HG03558 (cell line): ENCODE measurements around the gene ESRP2.

ENCODE experiments used
- ATAC-seq: cut with Tn5 transposase; IDR thresholded peaks from one replicate; pipeline ENCODE4 v1.9.1; 2021; ENCODE audit warnings: moderate number of reproducible peaks; ENCODE audit not compliant: unreplicated experiment; ENCODE audit errors: extremely low read depth

Gene ESRP2

DNA sequence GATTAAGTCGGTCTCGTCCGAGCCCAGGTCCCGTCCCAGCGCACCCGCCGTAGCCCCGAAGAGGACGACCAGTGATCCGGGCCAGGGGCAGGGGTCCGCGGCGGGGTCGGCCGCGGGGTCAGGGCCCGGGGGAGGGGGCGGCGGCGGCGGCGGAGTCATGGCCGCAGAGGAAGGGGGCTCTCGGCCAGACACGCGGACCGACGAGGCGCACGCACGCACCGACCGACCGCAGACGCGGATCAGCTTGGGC is at the start of gene ESRP2:
Gene ESRP2 (minus strand): TSS at position 241 of the 250 bp plus-strand sequence. CDS start 82 bp downstream, at position 159.
- no peak for ATAC-seq

DNA sequence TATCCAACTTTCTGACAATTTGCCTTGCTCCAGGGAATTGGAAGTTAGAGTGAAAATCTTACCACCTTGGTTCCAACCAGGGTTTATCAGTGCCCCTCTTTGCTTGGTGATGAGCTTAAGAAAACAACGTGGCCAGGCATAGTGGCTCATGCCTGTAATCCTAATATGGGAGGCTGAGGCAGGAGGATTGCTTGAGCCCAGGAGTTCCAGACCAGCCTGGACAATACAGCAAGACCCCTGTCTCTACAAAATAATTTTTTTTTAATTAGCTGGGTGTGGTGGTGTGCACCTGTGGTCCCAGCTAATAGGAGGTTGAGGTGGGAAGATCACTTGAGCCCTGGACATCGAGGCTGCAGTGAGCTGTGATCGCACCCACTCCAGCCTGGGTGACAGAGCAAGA is 49.8 kb upstream of the ESRP2 start:
- ATAC-seq: no peak

DNA sequence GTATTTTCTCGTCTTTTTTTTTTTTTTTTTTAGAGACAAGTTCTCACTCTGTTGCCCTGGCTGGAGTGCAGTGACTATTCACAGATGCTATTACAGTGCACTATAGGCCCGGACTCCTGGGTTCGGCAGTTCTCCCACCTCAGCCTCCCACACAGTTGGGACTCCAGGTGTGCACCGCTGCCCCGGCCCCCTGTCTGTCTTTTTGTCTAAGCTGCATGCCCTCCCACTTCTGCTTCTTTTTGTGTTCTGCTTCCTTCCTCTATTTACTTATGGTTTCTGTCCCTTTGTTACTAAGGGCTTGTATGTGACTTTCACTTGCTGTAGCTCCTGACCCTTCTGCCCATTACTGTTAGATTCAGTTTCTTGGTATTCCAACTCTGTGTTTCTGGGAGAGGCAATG is 48.9 kb upstream of the ESRP2 start:
- no peak for ATAC-seq

DNA sequence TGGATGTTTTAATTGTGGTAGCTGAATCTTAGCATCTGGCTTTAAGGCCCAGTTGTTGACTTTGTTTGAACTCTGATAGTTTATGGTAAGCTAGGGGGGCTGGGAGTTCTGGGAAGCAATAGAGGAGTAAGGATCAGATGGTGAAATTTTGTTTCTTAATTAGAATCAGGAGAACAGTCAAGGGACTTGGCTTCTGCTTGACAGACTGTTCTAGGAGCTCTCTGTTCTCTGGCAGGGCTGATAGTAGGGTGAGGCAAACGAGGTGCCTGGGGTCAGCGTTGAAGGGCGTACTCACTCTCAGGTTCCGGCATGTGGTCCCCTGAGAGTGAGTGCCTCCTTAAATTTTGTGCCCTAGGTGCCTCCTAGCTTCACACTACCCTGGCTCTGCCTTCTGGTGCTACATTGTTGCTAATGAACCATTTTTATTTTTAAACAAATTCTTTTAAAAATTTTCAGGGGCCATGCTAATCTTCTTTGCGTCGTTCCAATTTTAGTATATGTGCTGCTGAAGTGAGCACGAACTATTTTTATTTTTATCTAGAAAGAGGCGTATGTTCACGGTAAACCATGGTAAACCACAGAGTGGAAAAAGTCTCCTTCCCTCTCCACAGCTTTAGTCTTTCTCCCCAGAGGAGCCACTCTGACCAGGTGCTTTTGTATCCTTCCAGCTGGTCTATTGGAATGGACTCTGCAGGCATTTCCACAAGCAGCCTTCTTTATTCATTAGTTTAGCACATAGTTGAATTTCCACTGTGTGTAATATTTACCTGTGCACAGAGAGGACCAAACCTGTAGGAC is 48.1 kb upstream of the ESRP2 start:
- ATAC-seq: no peak

DNA sequence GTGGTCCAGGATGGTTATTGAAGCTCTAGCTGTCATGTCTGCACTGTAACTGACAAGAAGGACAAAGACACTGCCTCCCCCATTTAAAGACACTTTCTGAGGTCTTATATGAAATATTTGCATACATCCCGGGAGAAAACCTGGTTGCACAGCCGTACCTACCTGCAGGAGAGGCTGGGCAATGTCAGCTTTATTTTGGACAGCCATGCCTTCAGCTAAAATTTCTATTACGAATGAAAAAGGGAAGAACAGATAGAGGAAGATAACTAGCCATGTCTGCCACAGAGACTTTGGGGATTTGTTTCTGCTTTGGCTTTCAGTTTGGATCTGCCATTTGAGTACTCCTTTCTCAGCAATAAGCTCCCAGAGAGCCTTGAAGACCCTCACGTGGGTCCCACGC is 47.4 kb upstream of the ESRP2 start:
- ATAC-seq: no peak

DNA sequence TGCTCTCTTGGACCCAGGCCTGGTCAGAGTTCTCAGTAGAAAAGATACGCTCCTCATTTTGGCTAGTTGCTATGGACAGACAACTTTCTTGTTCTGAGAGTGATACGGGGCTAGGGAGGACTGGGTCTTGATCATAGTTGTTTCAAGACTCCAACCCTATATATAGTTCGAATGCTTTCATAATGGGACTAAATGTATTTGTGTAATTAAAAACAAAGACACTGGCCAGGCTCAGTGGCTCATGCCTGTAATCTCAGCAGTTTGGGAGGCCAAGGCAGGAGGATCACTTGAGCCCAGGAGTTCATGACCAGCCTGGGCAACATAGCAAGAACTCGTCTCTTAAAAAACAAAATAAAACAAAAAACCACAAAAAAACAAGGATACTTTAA is 46.1 kb upstream of the ESRP2 start:
- ATAC-seq: no peak

DNA sequence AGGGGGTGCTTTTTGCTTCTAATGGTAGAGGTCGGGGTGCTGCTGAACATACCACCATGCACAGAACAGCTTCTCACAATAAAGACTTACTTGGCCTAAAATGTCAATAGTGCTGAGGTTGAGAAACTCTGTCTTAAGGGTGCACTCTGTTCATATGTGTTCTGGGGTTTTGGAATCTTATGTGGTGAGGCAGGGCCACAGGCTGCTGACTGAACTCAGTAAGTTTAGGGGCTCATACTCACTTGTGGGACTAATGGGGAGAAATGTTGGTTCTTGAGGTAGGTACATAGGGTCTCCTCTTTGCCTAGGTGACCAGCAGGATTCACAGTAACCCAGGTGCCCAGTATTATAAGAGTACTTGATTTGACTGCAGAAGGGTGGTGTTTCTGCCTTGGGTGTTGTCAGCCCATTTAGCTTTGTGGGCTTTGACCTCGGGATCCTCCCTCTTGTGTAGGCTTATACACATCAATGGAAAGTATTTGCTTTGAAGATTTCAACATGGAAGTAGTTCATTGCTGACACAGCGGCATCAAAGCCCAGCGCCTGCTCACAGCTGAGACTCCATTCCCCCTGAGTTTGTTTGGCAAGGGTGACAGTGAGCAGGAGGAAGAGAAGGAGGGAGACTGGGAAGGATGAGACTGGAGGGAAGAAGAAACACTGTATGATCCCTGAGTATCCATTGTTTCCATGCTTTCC is 45.6 kb upstream of the ESRP2 start:
- ATAC-seq: no peak

DNA sequence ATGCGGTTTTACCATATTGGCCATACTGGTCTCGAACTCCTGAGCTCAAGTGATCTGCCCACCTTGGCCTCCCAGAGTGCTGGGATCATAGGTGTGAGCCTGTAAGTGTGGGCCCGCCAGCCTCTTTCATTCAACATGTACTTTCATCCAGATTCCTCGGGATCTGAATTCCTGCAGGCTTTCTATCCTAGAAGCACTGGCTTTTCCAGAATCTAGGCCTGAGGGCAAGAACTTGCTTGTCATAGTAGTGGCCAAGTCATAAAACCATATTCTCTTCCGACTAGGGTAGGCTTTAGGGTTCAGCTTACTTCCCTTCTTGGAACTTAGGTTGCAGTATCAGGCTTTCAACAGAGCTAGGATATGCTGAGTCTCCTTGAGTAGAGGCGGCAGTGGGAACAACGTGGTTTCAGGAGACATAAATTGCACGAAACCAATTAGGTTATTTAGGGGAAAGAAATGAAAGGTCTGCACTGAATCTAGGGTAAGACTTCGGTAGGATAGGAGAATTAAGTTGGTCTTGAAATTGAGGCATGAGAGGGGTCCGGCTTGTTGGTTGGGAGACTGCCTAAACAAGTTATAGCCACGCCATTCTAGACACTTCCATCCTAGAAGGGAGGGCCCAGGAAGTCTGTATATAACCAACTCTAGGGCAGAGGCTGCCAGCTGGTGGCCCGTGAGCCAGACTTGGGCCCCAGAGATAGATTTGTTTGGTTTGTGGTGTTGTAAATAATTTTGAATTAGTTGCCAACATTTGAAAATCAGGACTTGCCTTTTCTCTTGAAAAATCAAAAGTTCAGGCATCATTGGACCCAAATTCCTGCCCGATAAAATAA is 44.0 kb upstream of the ESRP2 start:
- ATAC-seq: no peak

DNA sequence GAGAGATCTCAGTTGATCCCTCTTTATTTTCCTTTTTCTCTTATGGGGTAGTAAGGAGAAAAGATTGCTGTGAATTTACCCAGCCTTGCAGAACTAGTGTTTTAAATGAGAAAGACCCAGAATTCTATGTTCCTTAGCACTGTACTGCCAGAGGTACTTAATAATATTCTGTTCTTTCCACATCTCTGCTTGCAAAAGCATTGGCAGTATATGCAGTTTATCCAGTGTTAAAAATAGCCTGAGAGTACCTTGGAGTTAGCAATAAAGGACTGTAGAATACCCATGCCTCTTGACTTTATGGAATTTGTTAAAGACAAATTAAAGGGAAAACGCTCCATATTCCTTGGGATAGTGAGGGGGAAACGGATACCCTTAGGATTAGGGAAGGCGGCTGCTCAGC is 40.3 kb upstream of the ESRP2 start:
- ATAC-seq: no peak

DNA sequence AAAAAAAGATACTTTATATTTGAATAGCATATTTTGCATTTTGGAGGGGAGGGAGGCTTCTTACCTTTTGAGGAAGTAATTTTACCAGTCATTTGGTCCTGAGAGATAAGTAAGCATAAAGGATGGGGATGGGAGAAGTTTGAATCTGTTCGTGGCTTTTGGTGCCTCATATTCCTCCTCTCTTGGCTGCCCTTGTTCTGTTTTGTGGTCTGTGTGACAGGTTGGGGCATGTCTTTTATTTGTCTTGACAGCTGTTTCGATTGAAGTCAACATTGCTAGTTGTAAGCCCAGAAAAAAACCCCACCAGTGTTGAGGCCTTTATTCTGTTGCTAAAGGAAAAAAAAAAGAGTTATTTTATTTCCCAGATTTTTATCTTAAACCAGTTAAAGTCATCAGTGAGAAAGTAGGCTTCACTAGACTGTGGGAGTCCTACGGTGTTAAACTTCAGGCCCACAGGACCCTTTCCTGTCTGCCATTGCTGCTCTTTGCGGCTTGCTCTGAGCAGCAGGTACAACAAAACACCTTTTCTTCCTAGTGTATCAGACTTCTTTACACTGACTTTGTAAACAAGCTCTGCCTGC is 39.8 kb upstream of the ESRP2 start:
- no peak for ATAC-seq

DNA sequence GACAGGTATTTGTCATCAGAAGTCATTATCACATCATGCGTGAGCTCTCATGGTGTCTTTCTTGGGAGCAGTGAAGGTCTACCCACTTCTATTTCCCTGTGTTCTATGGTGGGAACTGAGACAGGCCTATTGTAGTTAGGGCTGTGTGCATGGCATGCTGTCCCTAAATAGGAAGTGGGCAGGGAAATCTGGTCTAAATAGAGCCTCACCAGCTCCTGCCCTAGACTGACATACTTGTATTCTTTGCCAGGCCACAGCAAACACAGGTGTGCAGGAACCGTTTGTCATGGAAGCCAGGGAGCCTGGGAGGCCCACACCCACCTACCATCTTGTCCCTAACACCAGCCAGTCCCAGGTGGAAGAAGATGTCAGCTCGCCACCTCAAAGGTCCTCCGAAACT is 38.5 kb upstream of the ESRP2 start:
- no peak for ATAC-seq

DNA sequence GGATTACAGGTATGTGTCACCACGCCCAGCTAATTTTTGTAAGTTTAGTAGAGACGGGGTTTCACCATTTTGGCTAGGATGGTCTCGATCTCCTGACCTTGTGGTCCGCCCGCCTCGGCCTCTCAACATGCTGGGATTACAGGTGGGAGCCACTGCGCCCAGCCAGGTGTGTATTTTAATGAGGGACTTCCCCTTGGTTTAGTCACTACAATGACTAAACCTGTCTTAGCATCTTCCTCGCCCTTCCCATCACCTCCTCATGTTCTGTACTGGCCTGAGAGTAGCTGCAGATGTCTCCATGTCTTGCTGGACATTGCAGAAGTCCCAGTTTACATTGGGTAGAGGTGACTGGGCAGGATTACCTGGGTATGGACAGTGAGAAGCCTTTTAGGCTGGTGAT is 38.0 kb upstream of the ESRP2 start:
- ATAC-seq: no peak

DNA sequence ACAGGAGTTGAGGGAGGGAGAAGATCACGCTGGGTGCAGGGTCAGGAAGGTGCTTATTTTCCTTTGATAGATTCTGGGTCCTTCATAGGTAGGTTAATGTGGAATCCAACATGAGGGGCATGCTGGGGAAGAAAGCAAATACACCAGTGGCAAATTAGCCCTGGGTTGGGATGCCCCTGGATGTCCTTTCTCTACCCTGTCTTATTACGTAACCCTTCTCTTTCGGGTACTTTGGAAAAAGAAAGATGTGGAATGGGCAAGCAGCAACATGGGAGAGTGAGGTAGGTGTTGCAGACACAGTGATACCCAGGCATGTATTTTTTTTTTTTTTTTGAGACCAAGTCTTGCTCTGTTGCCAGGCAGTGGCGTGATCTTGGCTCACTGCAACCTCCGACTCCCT is 37.5 kb upstream of the ESRP2 start:
- ATAC-seq: no peak

DNA sequence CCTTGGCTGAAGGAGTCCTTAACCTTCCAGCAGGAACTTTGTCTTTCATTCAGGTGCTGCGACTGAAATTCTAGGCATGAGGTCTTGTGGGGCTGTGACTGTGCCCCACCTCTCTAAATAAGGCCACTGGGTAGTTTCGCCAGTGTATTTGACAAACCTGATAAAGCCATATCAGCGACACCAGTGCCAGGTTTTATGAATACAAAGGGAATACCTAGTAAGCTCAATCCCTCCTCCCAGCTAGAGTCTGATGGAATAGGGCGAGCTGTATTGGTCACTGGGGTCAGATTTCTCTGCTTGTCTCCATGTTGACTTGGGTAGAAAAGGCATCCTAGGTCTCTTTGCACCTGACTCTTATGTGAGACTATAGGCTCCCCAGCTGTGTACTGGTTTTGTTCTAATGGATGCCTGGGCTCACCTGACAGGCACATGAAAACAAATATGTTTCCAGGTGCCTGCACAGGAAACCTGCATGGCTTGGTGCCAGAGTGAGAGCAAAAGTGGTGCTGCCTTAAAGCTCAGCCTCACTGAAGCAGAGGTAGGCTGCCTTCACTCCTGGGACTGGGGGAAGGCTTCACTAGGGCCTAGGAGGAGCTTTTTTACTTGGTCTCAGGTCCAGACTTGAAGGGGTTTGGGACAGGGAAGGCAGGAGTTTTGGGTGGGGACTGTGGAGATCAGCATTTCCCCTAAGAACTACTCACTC is 36.7 kb upstream of the ESRP2 start:
- no peak for ATAC-seq

DNA sequence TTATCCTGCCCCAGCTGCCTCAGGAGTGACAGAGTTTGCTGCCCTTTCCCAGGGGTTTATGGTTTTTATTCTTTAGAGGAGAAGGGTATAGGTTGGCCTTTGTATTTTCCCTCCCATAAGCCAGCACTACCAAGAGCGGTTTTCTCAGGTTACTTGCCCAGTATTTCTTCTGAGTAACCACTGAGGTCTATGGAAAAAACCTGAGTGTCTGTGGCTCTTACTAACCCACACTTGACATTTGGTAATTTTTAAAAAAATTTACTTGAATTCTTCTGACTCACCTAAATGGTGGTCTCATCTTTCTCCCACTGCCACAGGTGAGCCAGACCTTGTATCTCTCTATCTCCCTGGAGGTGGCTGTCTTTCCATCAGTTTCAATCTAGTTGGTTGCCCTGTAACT is 34.4 kb upstream of the ESRP2 start:
- no peak for ATAC-seq

DNA sequence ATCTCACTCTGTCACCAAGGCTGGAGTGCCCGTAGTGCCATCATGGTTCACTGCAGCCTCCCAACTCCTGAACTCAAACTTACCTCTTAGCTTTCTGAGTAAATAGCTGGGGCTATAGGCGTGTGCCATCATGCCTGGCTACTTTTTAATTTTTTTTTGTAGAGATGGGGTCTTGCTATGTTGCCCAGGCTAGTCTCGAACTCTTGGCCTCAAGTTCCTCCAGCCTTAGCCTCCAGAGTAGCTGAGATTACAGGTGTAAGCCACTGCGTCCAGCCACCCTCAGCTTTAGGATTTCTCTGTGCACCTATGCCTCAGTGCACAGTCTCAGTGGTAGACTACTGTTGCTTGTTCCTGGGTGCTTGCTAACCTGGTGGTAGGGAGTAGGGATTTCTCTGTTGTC is 33.9 kb upstream of the ESRP2 start:
- no peak for ATAC-seq

DNA sequence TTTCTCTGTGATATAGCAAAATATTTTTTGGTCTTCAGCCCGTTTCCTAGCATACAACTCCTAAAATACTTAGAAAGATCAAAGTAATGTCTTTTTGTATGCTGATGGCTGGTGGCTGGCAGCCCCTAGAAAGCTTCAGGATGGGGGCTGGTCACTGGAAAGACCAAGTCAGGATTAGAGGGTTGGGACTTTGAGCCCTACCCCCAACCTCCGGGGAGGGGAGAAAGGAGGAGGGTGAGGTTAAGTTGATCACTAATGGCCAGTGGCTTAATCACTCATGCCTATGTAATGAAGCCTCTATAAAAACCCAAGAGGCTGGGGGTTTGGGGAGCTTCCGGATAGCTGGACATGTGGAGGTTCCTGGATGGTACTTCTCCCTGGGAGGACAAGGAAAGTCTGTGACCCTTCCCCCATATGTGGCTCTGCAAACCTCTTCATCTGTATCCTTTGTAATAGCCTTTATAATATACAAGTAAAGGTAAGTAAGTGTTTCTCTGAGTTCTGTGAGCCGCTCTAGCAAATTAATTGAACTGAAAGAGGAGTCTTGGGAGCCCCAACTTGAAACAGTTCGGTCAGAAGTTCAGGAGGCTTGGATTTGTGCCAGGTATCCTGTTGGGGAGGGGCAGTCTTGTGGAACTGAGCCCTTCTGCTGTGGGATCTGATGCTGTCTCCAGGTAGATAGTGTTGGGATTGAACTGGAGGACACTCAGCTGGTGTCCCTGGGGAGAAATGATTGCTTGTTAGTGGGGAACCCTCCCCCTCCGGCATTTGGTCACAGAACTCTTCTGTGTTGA is 31.9 kb upstream of the ESRP2 start:
- ATAC-seq: no peak

DNA sequence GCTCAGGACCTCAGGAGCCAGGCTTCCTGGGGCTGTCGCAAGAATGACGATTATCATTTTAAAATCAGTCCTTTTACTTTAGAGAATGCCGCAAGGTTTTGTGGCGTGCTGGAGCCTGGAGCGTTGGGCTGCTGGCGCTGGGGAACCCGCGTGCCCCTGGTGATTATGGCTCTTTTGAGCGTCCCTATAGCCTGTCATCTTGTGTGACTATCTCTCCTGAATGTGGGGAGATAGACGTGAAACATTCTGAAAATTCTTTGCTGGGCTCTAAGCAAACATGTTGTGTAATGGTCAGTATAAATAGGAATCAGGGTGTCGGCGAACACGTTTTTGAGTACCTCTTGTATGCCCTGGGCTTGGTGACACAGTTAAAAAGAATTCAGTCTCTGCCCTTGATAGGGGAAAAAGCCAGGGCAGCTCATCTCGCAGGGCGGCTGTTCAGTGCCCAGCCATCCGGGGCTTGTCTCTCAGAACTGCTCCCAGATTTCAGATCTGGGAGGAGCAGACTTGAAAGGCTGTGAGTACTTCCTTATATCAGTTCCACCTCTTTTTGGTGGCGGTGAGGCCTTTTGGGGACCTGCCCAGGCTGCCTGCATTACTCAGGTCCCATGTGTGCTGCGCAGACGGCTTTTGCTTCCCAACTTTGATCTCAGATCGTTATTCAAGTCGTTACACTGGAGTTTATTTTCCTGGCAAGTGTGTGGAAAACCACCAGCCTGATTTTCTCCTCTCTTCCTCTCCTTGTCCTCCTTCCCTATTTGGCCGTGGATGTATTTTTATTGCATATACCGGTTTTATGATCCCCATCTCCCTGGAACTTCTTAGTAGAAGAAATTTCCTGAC is 29.4 kb upstream of the ESRP2 start:
- ATAC-seq: no peak
